GM23248 (cell line): ENCODE data around the gene TRPM4. TPM values are rescaled to one million over a fixed set of nuclear protein-coding genes. Genes with fewer than 3 reads are reported as not detected.
"Not testable (repeated sequence)": the region's sequence is repeated elsewhere in the genome, so short reads cannot be mapped to it uniquely, and the experiment has no call there.

Source experiments
- DNase-seq: peaks from one replicate; pipeline ENCODE4 v3.0.0-alpha.2; 2015
- H2AFZ ChIP-seq: fragments of 200-600 bp; sonication (generic); 2 replicates; pipeline ENCODE4 v1.6.1; 2016; ENCODE audit warnings: antibody characterized with exemption
- H3F3A ChIP-seq: fragments of 200-600 bp; sonication (generic); 2 replicates; pipeline ENCODE4 v1.6.1; 2016; ENCODE audit warnings: mild to moderate bottlenecking, antibody characterized with exemption, mixed run types; ENCODE audit not compliant: insufficient read depth
- H3K27ac ChIP-seq: fragments of 200-600 bp; sonication (generic); 2 replicates; pipeline ENCODE4 v1.5.1; 2016; ENCODE audit warnings: mild to moderate bottlenecking
- H3K27me3 ChIP-seq: fragments of 200-600 bp; sonication (generic); replicated peaks from 2 replicates; pipeline ENCODE4 v1.6.1; 2016; ENCODE audit warnings: mild to moderate bottlenecking; ENCODE audit not compliant: insufficient read depth
- H3K36me3 ChIP-seq: fragments of 200-600 bp; sonication (generic); 2 replicates; pipeline ENCODE4 v1.6.1; 2016; ENCODE audit warnings: low read depth, mild to moderate bottlenecking
- H3K4me1 ChIP-seq: fragments of 200-600 bp; sonication (generic); 2 replicates; pipeline ENCODE4 v1.6.1; 2016; ENCODE audit warnings: mild to moderate bottlenecking; ENCODE audit not compliant: insufficient read depth
- H3K4me2 ChIP-seq: fragments of 200-600 bp; sonication (generic); one replicate; pipeline ENCODE4 v1.6.1; 2016; ENCODE audit warnings: mild to moderate bottlenecking; ENCODE audit not compliant: unreplicated experiment
- H3K4me3 ChIP-seq: fragments of 200-600 bp; sonication (generic); 2 replicates; pipeline ENCODE4 v1.5.1; 2016; ENCODE audit warnings: mild to moderate bottlenecking
- H3K79me2 ChIP-seq: fragments of 200-600 bp; sonication (generic); 2 replicates; pipeline ENCODE4 v1.6.1; 2016; ENCODE audit warnings: mild to moderate bottlenecking; ENCODE audit not compliant: insufficient read depth
- H3K9ac ChIP-seq: fragments of 200-600 bp; sonication (generic); 2 replicates; pipeline ENCODE4 v1.6.1; 2016; ENCODE audit warnings: mild to moderate bottlenecking
- H3K9me2 ChIP-seq: fragments of 200-600 bp; sonication (generic); 2 replicates; pipeline ENCODE4 v1.6.1; 2016; ENCODE audit warnings: mixed run types, mild to moderate bottlenecking, moderate library complexity; ENCODE audit not compliant: insufficient read depth
- H3K9me3 ChIP-seq: fragments of 200-600 bp; sonication (generic); one replicate; pipeline ENCODE4 v1.6.1; 2017; ENCODE audit warnings: low read depth
- H4K20me1 ChIP-seq: fragments of 200-600 bp; sonication (generic); 2 replicates; pipeline ENCODE4 v1.6.0; 2016; ENCODE audit not compliant: insufficient read depth
- EZH2 ChIP-seq: fragments of 200-600 bp; sonication (generic); IDR thresholded peaks from 2 replicates; pipeline ENCODE4 v1.6.1; 2018; ENCODE audit warnings: antibody characterized with exemption, mild to moderate bottlenecking; ENCODE audit not compliant: insufficient read depth, poor library complexity, severe bottlenecking
- EZH2phosphoT487 ChIP-seq: fragments of 200-600 bp; sonication (generic); IDR thresholded peaks from 2 replicates; pipeline ENCODE4 v1.6.1; 2018; ENCODE audit warnings: antibody characterized with exemption, moderate library complexity, mild to moderate bottlenecking, low read depth; ENCODE audit not compliant: insufficient read depth
- WGBS, 2 experiments: methylation state at CpG; one replicate each; pipeline ENCODE4 v1.1.6; 2015 to 2017; ENCODE audit warnings: low lambda C conversion rate in 2 of 2, low coverage in 1 of 2; ENCODE audit errors: missing lambda C conversion rate in 2 of 2; 5-methylcytosine and 5-hydroxymethylcytosine counted together
- in situ Hi-C: fragments of 300-500 bp; cut with MboI; formaldehyde crosslinking; loops from 2 replicates; pipeline ENCODE4 v1.15.0; 2020
- polyA plus RNA-seq: library from polyadenylated mRNA; unstranded; fragments of >200 nt; fragmentation: Nextera tagmentation; extraction: Ambion mirVana; gene quantifications from 2 replicates; pipeline ENCODE4 v1.2.1, GENCODE V29; 2016
- total RNA-seq: library from RNA; depleted of rRNA; stranded (reverse); fragments of >200 nt; shearing (Covaris generic); gene quantifications from 2 replicates; pipeline ENCODE4 v1.2.3, GENCODE V29; 2014

Gene TRPM4
- total and polyA plus RNA-seq, 2 experiments from 2014 or later = 18.4 to 20.1 TPM

DNA sequence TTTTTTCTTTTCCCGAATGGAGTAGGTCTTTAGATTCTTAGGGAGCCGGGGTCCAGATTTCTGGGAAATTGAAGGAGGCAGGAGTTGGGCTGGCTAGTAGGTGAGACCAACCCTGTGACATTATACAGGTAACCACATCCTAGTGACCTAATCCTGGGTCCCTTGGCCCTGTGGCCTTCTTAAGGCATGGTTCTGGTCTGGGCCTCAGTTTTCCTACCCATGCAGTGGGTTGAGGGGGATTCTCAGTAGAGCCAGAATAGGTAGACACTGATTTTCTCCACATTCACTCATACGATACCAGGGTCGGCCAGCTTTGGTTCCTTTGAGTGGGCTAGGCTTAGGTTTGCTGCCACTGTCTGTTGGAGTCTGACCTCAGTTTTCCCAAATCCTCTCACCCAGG, 31.0 kb upstream of the TRPM4 start:
- H3K79me2 ChIP-seq = no peaks in the 10 kb centered on the region

DNA sequence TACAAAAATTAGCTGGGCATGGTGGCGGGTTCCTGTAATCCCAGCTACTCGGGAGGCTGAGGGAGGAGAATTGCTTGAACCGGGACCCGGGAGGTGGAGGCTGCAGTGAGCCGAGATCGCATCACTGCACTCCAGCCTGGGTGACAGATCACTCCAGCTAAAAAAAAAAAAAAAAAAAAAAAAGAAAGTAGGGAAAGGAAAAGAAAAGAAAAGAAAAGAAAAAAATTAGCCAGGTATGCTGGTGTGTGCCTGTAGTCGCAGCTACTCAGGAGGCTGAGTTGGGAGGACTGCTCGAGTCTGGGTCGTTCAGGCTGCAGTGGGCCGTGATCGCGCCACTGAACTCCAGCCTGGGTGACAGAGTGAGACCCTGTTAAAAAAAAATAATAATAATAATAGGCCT, 30.4 kb upstream of the TRPM4 start:
- H2AFZ ChIP-seq = peak overlapping the region; percentile 76
- H3K27me3 ChIP-seq, H3K4me2 ChIP-seq, H4K20me1 ChIP-seq, H3K27ac ChIP-seq, H3K4me1 ChIP-seq, H3K9ac ChIP-seq, H3F3A ChIP-seq, H3K36me3 ChIP-seq, H3K9me2 ChIP-seq, H3K4me3 ChIP-seq, in situ Hi-C loops, H3K9me3 ChIP-seq, H3K79me2 ChIP-seq, DNase-seq: not testable (repeated sequence)
- 95 to 97% methylated on average over 11 to 12 of the region's 12 CpGs for WGBS, 2 experiments

More for the DNA sequence above, 31.0 kb upstream of the TRPM4 start:
- H3K27ac ChIP-seq = no peak overlapping the region
- H3K9me2 ChIP-seq = no peaks in the 10 kb centered on the region
- no peaks in the 10 kb centered on the region; the same call in 1 of the 2 replicates for H3K27me3 ChIP-seq
- TF ChIP-seq EZH2phosphoT487 (no peak), EZH2 (no peak)
- H3K4me3 ChIP-seq = no peak overlapping the region
- H3K36me3 ChIP-seq = no peaks in the 10 kb centered on the region
- DNase-seq = no peak
- H3K9ac ChIP-seq = no peak overlapping the region
- no peak overlapping the region for H3K4me2 ChIP-seq
- no peaks in the 10 kb centered on the region for H3K9me3 ChIP-seq
- no peaks in the 10 kb centered on the region for H4K20me1 ChIP-seq
- H2AFZ ChIP-seq = no peak overlapping the region
- in situ Hi-C loops = no loop called here
- 0 out of 2 replicates have a peak, but pooled peaks cover 4% of the 10 kb centered on the region for H3F3A ChIP-seq
- no peaks in the 10 kb centered on the region for H3K4me1 ChIP-seq
- WGBS, 2 experiments = 72 to 77% methylated on average over 4 of the region's 4 CpGs

DNA sequence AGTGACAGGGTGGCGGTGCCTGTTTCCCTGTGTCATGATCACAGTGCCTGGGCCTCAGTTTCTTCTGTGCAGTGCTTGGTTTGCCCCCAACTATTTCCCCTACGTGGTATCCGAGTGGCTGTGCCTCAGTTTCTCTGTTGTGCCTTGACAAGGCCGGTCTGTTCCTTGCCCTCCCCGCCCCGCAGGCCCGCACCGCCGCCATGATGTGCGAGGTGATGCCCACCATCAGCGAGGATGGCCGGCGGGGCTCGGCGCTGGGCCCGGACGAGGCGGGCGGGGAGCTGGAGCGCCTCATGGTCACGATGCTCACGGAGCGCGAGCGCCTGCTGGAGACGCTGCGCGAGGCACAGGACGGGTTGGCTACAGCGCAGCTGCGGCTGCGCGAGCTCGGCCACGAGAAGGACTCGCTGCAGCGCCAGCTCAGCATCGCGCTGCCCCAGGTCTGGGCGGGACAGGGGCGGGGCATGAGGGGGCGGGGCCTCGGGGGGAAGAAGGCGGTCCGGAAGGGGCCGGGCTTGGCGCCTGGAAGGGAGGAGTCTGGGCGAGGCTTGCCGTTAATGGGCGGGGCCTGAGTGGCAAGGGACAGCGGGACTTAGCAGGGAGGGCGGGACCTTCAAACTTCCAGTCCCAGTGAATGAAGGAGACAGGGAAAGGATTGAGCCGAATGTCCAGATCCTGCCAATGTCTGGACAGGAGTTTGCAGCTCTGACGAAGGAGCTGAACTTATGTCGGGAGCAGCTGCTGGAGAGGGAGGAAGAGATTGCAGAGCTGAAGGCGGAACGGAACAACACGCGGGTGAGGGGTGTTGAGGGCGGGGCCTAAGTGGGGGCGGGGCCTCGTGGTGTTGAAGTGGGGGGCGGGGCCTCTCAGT, 29.7 kb upstream of the TRPM4 start:
- Histone ChIP-seq H3K9me3 (no peaks in the 10 kb centered on the region), H3K4me3 (peak overlapping the region; percentile 64), H3K9me2 (no peaks in the 10 kb centered on the region), H3F3A (0 out of 2 replicates have a peak, but pooled peaks cover 4% of the 10 kb centered on the region), H3K9ac (peak overlapping the region; percentile 46; the same call in 1 of the 2 replicates), H3K36me3 (no peaks in the 10 kb centered on the region), H2AFZ (peak overlapping the region; percentile 76), H3K4me2 (peak overlapping the region; percentile 74), H3K4me1 (no peaks in the 10 kb centered on the region), H3K27me3 (no peaks in the 10 kb centered on the region; the same call in 1 of the 2 replicates), H4K20me1 (no peaks in the 10 kb centered on the region), H3K27ac (no peak overlapping the region), H3K79me2 (no peaks in the 10 kb centered on the region)
- peak; percentile 98 for DNase-seq
- in situ Hi-C loops = no loop called here
- TF ChIP-seq EZH2phosphoT487 = no peak
- TF ChIP-seq EZH2 = no peak
- 5 to 6% methylated on average over 51 to 60 of the region's 63 CpGs for WGBS, 2 experiments

DNA sequence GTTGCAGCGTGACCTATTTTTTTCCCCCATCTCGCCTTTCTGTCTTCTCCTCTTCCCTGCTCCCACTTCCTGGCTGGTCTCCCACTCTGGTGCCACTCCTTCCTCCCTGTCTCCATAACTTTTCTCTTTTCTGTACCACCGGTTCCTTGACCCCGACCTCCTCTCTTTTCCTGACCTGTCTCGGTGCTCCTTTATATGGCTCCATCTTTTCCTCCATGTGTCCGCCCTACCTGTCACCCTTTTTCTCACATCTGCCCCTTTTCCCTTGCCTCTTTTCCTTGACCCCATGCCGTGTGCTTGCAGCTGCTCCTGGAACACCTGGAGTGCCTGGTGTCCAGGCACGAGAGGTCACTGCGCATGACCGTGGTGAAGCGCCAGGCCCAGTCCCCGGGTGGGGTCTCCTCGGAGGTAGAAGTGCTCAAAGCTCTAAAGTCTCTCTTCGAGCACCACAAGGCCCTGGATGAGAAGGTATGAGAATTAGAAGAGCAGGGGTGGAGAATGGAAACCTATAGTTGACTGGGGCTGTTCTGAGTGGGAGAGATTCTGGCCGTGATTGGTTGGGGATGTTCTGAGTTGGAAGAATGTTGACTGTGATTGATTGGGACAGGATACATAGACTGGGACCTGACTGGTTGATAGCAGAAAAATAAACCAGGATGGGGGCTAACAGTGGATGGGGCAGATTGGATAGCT, 28.9 kb upstream of the TRPM4 start:
- Histone ChIP-seq H3F3A (0 out of 2 replicates have a peak, but pooled peaks cover 4% of the 10 kb centered on the region), H2AFZ (peak overlapping the region; percentile 69), H3K36me3 (no peaks in the 10 kb centered on the region), H3K4me3 (peak overlapping the region; percentile 64), H3K27me3 (no peaks in the 10 kb centered on the region; the same call in 1 of the 2 replicates), H4K20me1 (no peaks in the 10 kb centered on the region), H3K9me3 (no peaks in the 10 kb centered on the region), H3K4me1 (no peaks in the 10 kb centered on the region), H3K79me2 (no peaks in the 10 kb centered on the region), H3K9me2 (no peaks in the 10 kb centered on the region), H3K27ac (no peak overlapping the region), H3K9ac (no peak overlapping the region), H3K4me2 (peak overlapping the region; percentile 48)
- TF ChIP-seq EZH2phosphoT487 = no peak
- no peak for TF ChIP-seq EZH2
- WGBS, 2 experiments = 62 to 77% methylated on average over 14 to 15 of the region's 15 CpGs
- no peak for DNase-seq
- in situ Hi-C loops = no loop called here
